ENCODE measurements around the gene DGKH. TPM values are rescaled to one million over a fixed set of nuclear protein-coding genes. Genes with fewer than 3 reads are reported as not detected.
A peak's percentile ranks its signal among the peaks of the same experiment; 100 is the strongest.

DGKH gene
- total and polyA plus RNA-seq, 11 donors = 1.8 to 13.1 (median 7.4) TPM

DNA sequence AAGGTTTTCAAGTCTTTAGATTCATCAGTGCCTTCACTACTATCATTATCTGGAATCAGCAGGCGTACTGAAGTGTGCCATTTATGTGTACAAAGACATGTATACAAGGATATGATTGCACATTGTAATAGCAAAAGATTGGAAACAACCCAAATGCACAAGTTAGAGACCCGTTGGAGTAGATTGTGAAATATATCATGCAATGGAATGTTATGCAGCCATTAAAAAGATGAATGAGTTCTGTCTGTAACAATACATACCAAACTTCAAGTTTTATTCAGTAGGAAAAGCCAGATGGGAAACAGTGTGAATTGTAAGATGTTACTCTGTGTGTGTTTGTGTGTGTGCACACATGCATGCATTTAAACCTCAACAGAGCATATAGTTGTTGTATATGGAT lies 97.9 kb downstream of the DGKH start:
- ATAC-seq (no peak), DNase-seq (no peak)
- no peaks in the 10 kb centered on the region for H3K27me3 ChIP-seq
- intact Hi-C loops (cut with DNase I) = no loop called here
- no peaks in the 10 kb centered on the region for H3K36me3 ChIP-seq
- WGBS, 4 donors = 80 to 94% (median 90%) methylated on average over 2 of the region's 2 CpGs
- H3K4me1 ChIP-seq = no peaks in the 10 kb centered on the region
- TF ChIP-seq, protein P1, sequence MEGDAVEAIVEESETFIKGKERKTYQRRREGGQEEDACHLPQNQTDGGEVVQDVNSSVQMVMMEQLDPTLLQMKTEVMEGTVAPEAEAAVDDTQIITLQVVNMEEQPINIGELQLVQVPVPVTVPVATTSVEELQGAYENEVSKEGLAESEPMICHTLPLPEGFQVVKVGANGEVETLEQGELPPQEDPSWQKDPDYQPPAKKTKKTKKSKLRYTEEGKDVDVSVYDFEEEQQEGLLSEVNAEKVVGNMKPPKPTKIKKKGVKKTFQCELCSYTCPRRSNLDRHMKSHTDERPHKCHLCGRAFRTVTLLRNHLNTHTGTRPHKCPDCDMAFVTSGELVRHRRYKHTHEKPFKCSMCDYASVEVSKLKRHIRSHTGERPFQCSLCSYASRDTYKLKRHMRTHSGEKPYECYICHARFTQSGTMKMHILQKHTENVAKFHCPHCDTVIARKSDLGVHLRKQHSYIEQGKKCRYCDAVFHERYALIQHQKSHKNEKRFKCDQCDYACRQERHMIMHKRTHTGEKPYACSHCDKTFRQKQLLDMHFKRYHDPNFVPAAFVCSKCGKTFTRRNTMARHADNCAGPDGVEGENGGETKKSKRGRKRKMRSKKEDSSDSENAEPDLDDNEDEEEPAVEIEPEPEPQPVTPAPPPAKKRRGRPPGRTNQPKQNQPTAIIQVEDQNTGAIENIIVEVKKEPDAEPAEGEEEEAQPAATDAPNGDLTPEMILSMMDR (IDR thresholded peaks at IDR 0.05) = no peak
- H3K4me3 ChIP-seq = no peak overlapping the region
- peaks cover 0 to 3% (median 0%) of the 10 kb centered on the region in 12 donors for H3K9me3 ChIP-seq
- H3K27ac ChIP-seq = no peak overlapping the region

GRCh38 chr13:42148538-42148937 lies 100.1 kb downstream of the DGKH start:
- no peak overlapping the region for H3K27ac ChIP-seq
- no peaks in the 10 kb centered on the region for H3K27me3 ChIP-seq
- peak in 1 of 4 donors; percentile 5 for ATAC-seq
- no peak overlapping the region for H3K4me3 ChIP-seq
- no peaks in the 10 kb centered on the region for H3K4me1 ChIP-seq
- H3K9me3 ChIP-seq = no peaks in the 10 kb centered on the region
- intact Hi-C loops (cut with DNase I) = no loop called here
- DNase-seq = no peak
- TF ChIP-seq, protein P1 (IDR thresholded peaks at IDR 0.05) = no peak
- TF ChIP-seq POLR2A (IDR thresholded peaks at IDR 0.05) = no peak
- 69 to 79% (median 73%) methylated on average over 7 of the region's 7 CpGs for WGBS, 4 donors
- H3K36me3 ChIP-seq = no peaks in the 10 kb centered on the region

DNA sequence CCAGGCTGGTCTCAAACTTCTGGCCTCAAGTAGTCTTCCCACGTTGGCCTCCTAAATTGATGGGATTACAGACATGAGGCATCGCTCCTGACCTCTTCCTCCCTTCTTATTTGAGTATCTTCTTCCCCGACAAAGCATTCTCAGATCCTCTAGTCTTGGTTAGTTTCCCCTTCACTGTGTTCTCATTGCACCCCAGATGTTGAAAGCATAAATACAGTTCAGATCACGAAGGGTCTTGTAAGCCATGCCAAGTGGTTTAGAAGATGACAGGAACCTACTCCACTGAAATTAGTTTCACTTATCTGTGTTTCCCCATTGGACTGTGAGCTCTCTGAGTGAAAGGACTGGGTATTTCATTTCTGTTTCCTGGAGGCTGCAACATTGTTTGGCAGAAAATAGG lies 100.7 kb downstream of the DGKH start:
- no peak for TF ChIP-seq POLR2A (IDR thresholded peaks at IDR 0.05)
- TF ChIP-seq, protein P1 (IDR thresholded peaks at IDR 0.05) = no peak
- WGBS, 4 donors = 83 to 90% (median 88%) methylated on average over 4 of the region's 4 CpGs
- Histone ChIP-seq H3K9me3 (no peaks in the 10 kb centered on the region), H3K27ac (no peak overlapping the region), H3K4me1 (no peaks in the 10 kb centered on the region), H3K36me3 (no peaks in the 10 kb centered on the region), H3K27me3 (no peaks in the 10 kb centered on the region), H3K4me3 (no peak overlapping the region)
- DNase-seq (no peak), ATAC-seq (no peak)
- intact Hi-C loops (cut with DNase I) = no loop called here

DNA sequence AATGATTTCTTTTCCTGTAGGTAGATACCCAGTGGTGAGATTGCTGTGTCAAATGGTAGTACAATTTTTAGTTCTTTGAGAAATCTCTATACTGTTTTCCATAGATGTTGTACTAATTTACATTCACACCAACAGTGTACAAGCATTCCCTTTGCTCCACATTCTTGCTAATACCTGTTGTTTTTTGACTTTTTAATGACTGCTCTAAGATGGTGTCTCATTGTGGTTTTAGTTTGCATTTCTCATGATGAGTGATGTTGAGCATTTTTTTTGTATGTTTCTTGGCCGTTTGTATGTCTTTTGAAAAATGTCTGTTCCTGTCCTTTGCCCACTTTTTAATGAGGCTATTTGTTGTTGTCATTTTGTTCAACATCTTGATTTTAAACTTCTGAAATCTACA lies 103.3 kb downstream of the DGKH start:
- Histone ChIP-seq H3K27me3 (no peaks in the 10 kb centered on the region), H3K27ac (no peak overlapping the region), H3K9me3 (no peaks in the 10 kb centered on the region), H3K4me3 (no peak overlapping the region), H3K36me3 (peaks cover 0 to 18% (median 7%) of the 10 kb centered on the region in 9 donors), H3K4me1 (no peaks in the 10 kb centered on the region)
- no peak for TF ChIP-seq POLR2A (IDR thresholded peaks at IDR 0.05)
- TF ChIP-seq, protein P1 (IDR thresholded peaks at IDR 0.05) = no peak
- 74 to 87% (median 83%) methylated on average over 1 of the region's 1 CpG for whole genome bisulfite sequencing, 4 donors
- DNase-seq (no peak), ATAC-seq (no peak)
- intact Hi-C loops (cut with DNase I) = no loop called here
